Testis (tissue), 3 donors: ENCODE results near the gene KLHDC9. TPM values are rescaled to one million over a fixed set of nuclear protein-coding genes. Genes with fewer than 3 reads are reported as not detected.

Experiments
- DNase-seq: peaks from one replicate; pipeline ENCODE4 v3.0.0-alpha.2; 2019
- H3K27ac ChIP-seq, 2 donors: fragments of 200-600 bp; sonication (generic); one replicate each; pipeline ENCODE4 v1.5.1; 2019
- H3K27me3 ChIP-seq: fragments of 200-600 bp; sonication (generic); one replicate; pipeline ENCODE4 v1.5.1; 2019
- H3K36me3 ChIP-seq: fragments of 200-600 bp; sonication (generic); one replicate; pipeline ENCODE4 v1.5.1; 2017; ENCODE audit warnings: low read depth; ENCODE audit errors: missing control alignments
- H3K4me1 ChIP-seq: fragments of 200-600 bp; sonication (generic); one replicate; pipeline ENCODE4 v1.5.1; 2019
- H3K4me3 ChIP-seq, 2 donors: fragments of 200-600 bp; sonication (generic); one replicate each; pipeline ENCODE4 v1.5.1; 2017 to 2019
- H3K9me3 ChIP-seq: fragments of 200-600 bp; sonication (generic); one replicate; pipeline ENCODE4 v1.5.1; 2017
- CTCF ChIP-seq, 3 experiments: fragments of 450-650 bp in 2 of 3; fragments of 200-600 bp in 1 of 3; sonication (generic) in 1 of 3; IDR thresholded peaks; one replicate each; pipeline ENCODE4 v1.5.1; 2016 to 2019; ENCODE audit warnings: antibody characterized with exemption in 3 of 3, mild to moderate bottlenecking in 2 of 3, moderate library complexity in 1 of 3
- POLR2A ChIP-seq: fragments of 450-650 bp; IDR thresholded peaks from one replicate; pipeline ENCODE4 v1.6.1; 2017; ENCODE audit warnings: antibody characterized with exemption, mild to moderate bottlenecking, moderate library complexity
- WGBS, 2 donors: methylation state at CpG; one replicate each; pipeline ENCODE4 v1.1.5; 2018; 5-methylcytosine and 5-hydroxymethylcytosine counted together
- intact Hi-C: fragments of 100-400 bp; cut with DNase I; formaldehyde crosslinking; loops from one replicate; pipeline ENCODE4 v1.15.1; 2023; ENCODE audit warnings: low total_unique reads
- polyA plus RNA-seq: library from polyadenylated mRNA; stranded (reverse); fragments of 350-450 nt; fragmentation: Illumina TruSeq; extraction: RNeasy Lipid Tissue Mini Kit (QIAGEN cat#74804); gene quantifications from one replicate; pipeline ENCODE4 v1.2.3, GENCODE V29; 2014; ENCODE audit warnings: low read depth, low replicate concordance; ENCODE audit not compliant: insufficient read depth
- total RNA-seq, 2 donors: library from RNA; depleted of rRNA; stranded (reverse); fragments of >200 nt; gene quantifications; one replicate each; pipeline ENCODE4 v1.2.3, GENCODE V29; 2016

Gene KLHDC9
- total and polyA plus RNA-seq, 3 donors from 2014 or later, result 55.8 to 144 (median 57.2) TPM

GRCh38 chr1:161088587-161089110 is 9.5 kb upstream of the KLHDC9 start:
- H3K9me3 ChIP-seq, result no peaks in the 10 kb centered on the region
- H3K36me3 ChIP-seq, result no peaks in the 10 kb centered on the region
- no peak overlapping the region for H3K27ac ChIP-seq
- intact Hi-C loops, result no loop called here
- no peaks in the 10 kb centered on the region for H3K27me3 ChIP-seq
- no peak overlapping the region for H3K4me3 ChIP-seq
- 89 to 93% methylated on average over 3 of the region's 3 CpGs for WGBS, 2 donors
- no peak for DNase-seq
- H3K4me1 ChIP-seq, result no peaks in the 10 kb centered on the region
- no peak for TF ChIP-seq POLR2A
- no peak for TF ChIP-seq CTCF (IDR thresholded peaks at IDR 0.05)

- no peak for DNase-seq
- H3K27ac ChIP-seq, result no peak within 1 kb of the TSS
Measured at GRCh38 chr1:161089251-161089924, 8.8 kb upstream of the KLHDC9 start, which contains the start of gene NECTIN4. Gene NECTIN4, minus strand, starts transcription at chr1:161089558. Its CDS starts 262 bp downstream, at chr1:161089296.

GRCh38 chr1:161089938-161090337 is 8.2 kb upstream of the KLHDC9 start:
- no peak for DNase-seq
- TF ChIP-seq POLR2A, result no peak
- no peak for TF ChIP-seq CTCF (IDR thresholded peaks at IDR 0.05)
- no peaks in the 10 kb centered on the region for H3K36me3 ChIP-seq
- no peaks in the 10 kb centered on the region for H3K4me1 ChIP-seq
- intact Hi-C loops, result loop anchor here (10.0 kb wide), 1 partner anchor 95 kb away; no protein-coding TSS in a partner anchor
- H3K4me3 ChIP-seq, result no peak overlapping the region
- 88 to 97% methylated on average over 5 of the region's 5 CpGs for WGBS, 2 donors
- H3K27me3 ChIP-seq, result no peaks in the 10 kb centered on the region
- no peaks in the 10 kb centered on the region for H3K9me3 ChIP-seq
- no peak overlapping the region for H3K27ac ChIP-seq

More at GRCh38 chr1:161089251-161089924, 8.8 kb upstream of the KLHDC9 start, which contains the start of gene NECTIN4:
- no peaks in the 10 kb centered on the region for H3K4me1 ChIP-seq
- no peak for TF ChIP-seq POLR2A
- no peak for TF ChIP-seq CTCF (IDR thresholded peaks at IDR 0.05)
- no peaks in the 10 kb centered on the region for H3K27me3 ChIP-seq
- no peaks in the 10 kb centered on the region for H3K9me3 ChIP-seq
- H3K4me3 ChIP-seq, result no peak within 1 kb of the TSS
- intact Hi-C loops, result no loop called here
- H3K36me3 ChIP-seq, result no peaks in the 10 kb centered on the region
- WGBS, 2 donors, result 73 to 89% methylated on average over 8 to 22 of the region's 22 CpGs

GRCh38 chr1:161090617-161091016 is 7.5 kb upstream of the KLHDC9 start:
- Histone ChIP-seq H3K4me1 (no peaks in the 10 kb centered on the region), H3K27me3 (no peaks in the 10 kb centered on the region), H3K36me3 (no peaks in the 10 kb centered on the region), H3K9me3 (no peaks in the 10 kb centered on the region), H3K27ac (no peak overlapping the region), H3K4me3 (no peak overlapping the region)
- TF ChIP-seq CTCF (IDR thresholded peaks at IDR 0.05) (no peak), POLR2A (no peak)
- DNase-seq, result no peak
- 76 to 77% methylated on average over 3 of the region's 3 CpGs for WGBS, 2 donors
- intact Hi-C loops, result loop anchor here (10.0 kb wide), 1 partner anchor 96 kb away; no protein-coding TSS in a partner anchor
